Pancreas (tissue), 10 donors: Measurements from ENCODE around the gene DNAJB11. TPM values are rescaled to one million over a fixed set of nuclear protein-coding genes. Genes with fewer than 3 reads are reported as not detected.
"Not testable (repeated sequence)": the region's sequence is repeated elsewhere in the genome, so short reads cannot be mapped to it uniquely, and the experiment has no call there.

Experiments
- ATAC-seq, 4 donors: fragments of 200-7000 bp; cut with Tn5 transposase; one replicate each; pipeline versions ENCODE4 v1.8.0 to v1.9.1; 2020; ENCODE audit warnings: mild to moderate bottlenecking in 4 of 4, moderate library complexity in 4 of 4
- DNase-seq, 6 donors: peaks; one replicate each; pipeline ENCODE4 v3.0.0-alpha.2; 2020
- FAIRE-seq: peaks from 2 replicates; lab custom pipeline; 2012; peaks lifted over from hg19 to GRCh38; lab: Jason Lieb, UNC
- H3K27ac ChIP-seq, 4 donors: fragments of 200-600 bp; sonication (generic); 1 replicate in 3 of 4; 2 replicates in 1 of 4; pipeline versions ENCODE4 v1.5.0 to v1.8.0; 2020
- H3K27me3 ChIP-seq, 4 donors: fragments of 200-600 bp; one replicate each; pipeline ENCODE4 v1.8.0; 2021
- H3K36me3 ChIP-seq, 3 donors: fragments of 200-600 bp; sonication (generic) in 1 of 3; one replicate each; pipeline versions ENCODE4 v1.5.0 to v1.8.0; 2020 to 2021
- H3K4me1 ChIP-seq, 3 donors: fragments of 200-600 bp; one replicate each; pipeline ENCODE4 v1.8.0; 2021
- H3K4me3 ChIP-seq, 4 donors: fragments of 200-600 bp; sonication (generic) in 2 of 4; one replicate each; pipeline versions ENCODE4 v1.5.0 to v1.8.0; 2020 to 2021
- H3K9me3 ChIP-seq, 4 donors: fragments of 200-600 bp; one replicate each; pipeline ENCODE4 v1.8.0; 2021
- CTCF ChIP-seq, 4 donors: fragments of 200-600 bp; sonication (generic) in 3 of 4; IDR thresholded peaks; one replicate each; pipeline versions ENCODE4 v1.5.0 to v1.8.0; 2021; ENCODE audit warnings: antibody characterized with exemption in 4 of 4
- WGBS, 2 donors: extraction: QIAGEN DNeasy Blood & Tissue Kit; methylation state at CpG; one replicate each; pipeline ENCODE4 v1.1.7; 2013; 5-methylcytosine and 5-hydroxymethylcytosine counted together
- intact Hi-C, 3 donors: fragments of 100-400 bp; cut with DNase I; formaldehyde crosslinking; loops; one replicate each; pipeline versions ENCODE4 v1.11.1 to v1.14.2; 2022
- polyA plus RNA-seq, 2 donors: library from polyadenylated mRNA; stranded (reverse); fragments of 200-250 nt; gene quantifications; one replicate each; pipeline ENCODE4 v1.2.3, GENCODE V29; 2013
- total RNA-seq, 6 donors: library from RNA; stranded (reverse); fragmentation: NEBNext Ultra II Directional in 4 of 6; extraction: Animal tissue kit (Norgen Biotek cat#: 25700) in 4 of 6; gene quantifications; one replicate each; pipeline versions ENCODE4 v1.2.1 to v1.2.4, GENCODE V29; 2021 to 2023
- donor health status: healthy with polysubstance abuse.
- donor health status: DM: no; HTN: no; CAD: no; lungs with moderate emphysema.
- donor health status: DM: no; HTN: no; CAD: no.
- donor health status: control.
- donor health status: control.
- donor health status: Bipolar disorder and iron deficiency.
- donor health status: DM: yes; HTN: yes; CAD: no.
- donor health status: DM: no; HTN: no; CAD: no.
- donor health status: DM: no; HTN: no; CAD: no.
- donor health status: DM: yes; HTN: yes; CAD: no.

Gene DNAJB11
- total and polyA plus RNA-seq, 8 donors = 21.9 to 52.6 (median 31.5) TPM

GRCh38 chr3:186567072-186567921, 3.2 kb upstream of the DNAJB11 start, which contains the start of gene TBCCD1:
Gene TBCCD1, minus strand, starts transcription at chr3:186567339. Its CDS starts 3,010 bp downstream, at chr3:186564329.
- peak; percentile 80 to 88 (median 82) for ATAC-seq
- peaks cover 5 to 16% (median 10%) of the 10 kb centered on the region in 3 donors for H3K4me1 ChIP-seq
- DNase-seq = peak; percentile 88 to 99 (median 94)
- intact Hi-C loops = no loop called here
- H3K27ac ChIP-seq = peak within 1 kb of the TSS; percentile 56 to 85 (median 73)
- 0 to 1% methylated on average over 64 to 66 of the region's 66 CpGs for WGBS, 2 donors
- no peak for FAIRE-seq
- peak within 1 kb of the TSS; percentile 58 to 95 (median 70) for H3K4me3 ChIP-seq
- no peaks in the 10 kb centered on the region for H3K27me3 ChIP-seq
- H3K9me3 ChIP-seq = no peaks in the 10 kb centered on the region
- TF ChIP-seq CTCF (IDR thresholded peaks at IDR 0.05) = no peak
- peaks cover 0 to under 1% (median 0%) of the 10 kb centered on the region in 3 donors for H3K36me3 ChIP-seq

- ATAC-seq = not testable (repeated sequence)
Measured at GRCh38 chr3:186569361-186569760, 1.2 kb upstream of the DNAJB11 start.

GRCh38 chr3:186569779-186570095, 783 bp upstream of the DNAJB11 start:
- Histone ChIP-seq H3K4me1 (peaks cover 14 to 27% (median 23%) of the 10 kb centered on the region in 3 donors), H3K36me3 (peaks cover 0 to 8% (median 3%) of the 10 kb centered on the region in 3 donors), H3K27me3 (no peaks in the 10 kb centered on the region), H3K4me3 (peak overlapping the region; percentile 27 to 90 (median 56)), H3K27ac (peak overlapping the region in 3 of 4 donors; percentile 50 to 91 (median 60)), H3K9me3 (no peaks in the 10 kb centered on the region)
- 3 to 6% methylated on average over 7 of the region's 7 CpGs for WGBS, 2 donors
- DNase-seq (no peak), FAIRE-seq (no peak), ATAC-seq (no peak)
- no peak for TF ChIP-seq CTCF (IDR thresholded peaks at IDR 0.05)
- intact Hi-C loops = no loop called here

More at GRCh38 chr3:186569361-186569760, 1.2 kb upstream of the DNAJB11 start:
- Histone ChIP-seq H3K4me3 (peak overlapping the region in 1 of 4 donors; percentile 90), H3K4me1 (peaks cover 11 to 24% (median 19%) of the 10 kb centered on the region in 3 donors)
- peak in 1 of 6 donors; percentile 23 for DNase-seq
- H3K27me3 ChIP-seq, intact Hi-C loops, H3K9me3 ChIP-seq, FAIRE-seq, H3K36me3 ChIP-seq, H3K27ac ChIP-seq: not testable (repeated sequence)
- WGBS, 2 donors = 73 to 80% methylated on average over 11 of the region's 11 CpGs

- Histone ChIP-seq H3K27ac (peak overlapping the region; percentile 83 to 91 (median 86)), H3K4me3 (peak overlapping the region; percentile 56 to 90 (median 72)), H3K9me3 (no peaks in the 10 kb centered on the region), H3K4me1 (peaks cover 15 to 27% (median 25%) of the 10 kb centered on the region in 3 donors), H3K27me3 (no peaks in the 10 kb centered on the region), H3K36me3 (peaks cover 0 to 15% (median 8%) of the 10 kb centered on the region in 3 donors)
- DNase-seq = peak in 1 of 6 donors; percentile 33
- WGBS, 2 donors = 3 to 4% methylated on average over 21 of the region's 21 CpGs
- no peak for ATAC-seq
- no peak for FAIRE-seq
- intact Hi-C loops = no loop called here
- TF ChIP-seq CTCF (IDR thresholded peaks at IDR 0.05) = no peak
Measured at GRCh38 chr3:186570941-186571643, 572 bp downstream of the DNAJB11 start.

- ATAC-seq = no peak
- intact Hi-C loops = no loop called here
- no peak for DNase-seq
- H3K4me3 ChIP-seq = peak overlapping the region in 3 of 4 donors; percentile 61 to 90 (median 82)
- peaks cover 15 to 27% (median 25%) of the 10 kb centered on the region in 3 donors for H3K4me1 ChIP-seq
- no peaks in the 10 kb centered on the region for H3K27me3 ChIP-seq
- peaks cover 0 to 20% (median 8%) of the 10 kb centered on the region in 3 donors for H3K36me3 ChIP-seq
- TF ChIP-seq CTCF (IDR thresholded peaks at IDR 0.05) = no peak
- WGBS, 2 donors = 42 to 49% methylated on average over 2 of the region's 2 CpGs
- H3K9me3 ChIP-seq = no peaks in the 10 kb centered on the region
- no peak overlapping the region for H3K27ac ChIP-seq
- FAIRE-seq = no peak
Measured at GRCh38 chr3:186571644-186572013, 1.1 kb downstream of the DNAJB11 start.
